Measurements from ENCODE around the gene INO80.

Gene INO80

GRCh38 chr15:41128174-41128902 is 12.3 kb upstream of the INO80 start:
- POLR2A ChIA-PET: interaction anchor here (0.6 kb wide), 1 partner anchor 46 kb away, joined by 3 read pairs; no protein-coding TSS in a partner anchor
- no peak for DNase-seq (ENCODE audit: low read depth, low spot score)
- CTCF ChIA-PET: no interaction called here
- H3K4me3 ChIP-seq (ENCODE audit: low read depth, low read length): no peak overlapping the region
- no peak for TF ChIP-seq CTCF (IDR thresholded peaks at IDR 0.05; ENCODE audit: insufficient read depth, low read length, missing control alignments)

DNA sequence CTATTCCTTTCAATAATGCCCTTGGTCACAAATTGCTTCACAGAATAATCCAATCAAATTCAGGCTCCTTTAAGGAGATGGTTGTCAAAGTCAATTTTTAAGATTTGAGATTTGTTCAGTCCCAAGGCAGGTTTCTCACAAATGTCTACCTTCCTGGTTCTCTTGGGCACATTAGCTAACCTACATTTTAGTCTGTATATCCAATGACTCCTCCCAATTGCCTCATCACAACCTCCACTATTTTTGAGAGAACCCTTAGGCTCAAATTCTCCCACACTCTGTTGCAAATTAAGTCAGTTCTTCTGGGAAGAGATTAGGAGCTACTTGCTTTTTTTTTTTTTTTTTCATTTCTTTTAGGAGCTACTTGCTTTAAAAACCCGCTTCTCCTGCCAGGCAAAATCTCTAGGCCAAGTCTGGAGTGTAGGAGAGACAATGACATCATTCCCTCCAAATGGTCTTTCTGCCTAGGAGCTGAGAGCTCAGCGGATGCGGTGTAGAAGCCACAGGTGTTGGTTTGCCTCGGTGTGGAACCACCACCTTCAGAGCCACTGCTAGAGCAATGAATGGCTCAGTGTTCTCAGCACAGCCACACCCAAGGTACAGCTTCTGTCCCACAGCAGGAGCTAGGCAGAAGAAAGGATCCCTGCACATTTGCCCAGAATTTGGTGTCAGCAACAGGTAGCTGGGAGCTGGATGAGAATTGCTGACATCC is 10.0 kb upstream of the INO80 start:
- ChIA-PET POLR2A (interaction anchor here (0.6 kb wide), 1 partner anchor 551 kb away, joined by 3 read pairs; no protein-coding TSS in a partner anchor), CTCF (no interaction called here)
- no peak for TF ChIP-seq CTCF (IDR thresholded peaks at IDR 0.05; ENCODE audit: insufficient read depth, low read length, missing control alignments)
- DNase-seq (ENCODE audit: low read depth, low spot score): no peak
- no peak overlapping the region for H3K4me3 ChIP-seq (ENCODE audit: low read depth, low read length)

DNA sequence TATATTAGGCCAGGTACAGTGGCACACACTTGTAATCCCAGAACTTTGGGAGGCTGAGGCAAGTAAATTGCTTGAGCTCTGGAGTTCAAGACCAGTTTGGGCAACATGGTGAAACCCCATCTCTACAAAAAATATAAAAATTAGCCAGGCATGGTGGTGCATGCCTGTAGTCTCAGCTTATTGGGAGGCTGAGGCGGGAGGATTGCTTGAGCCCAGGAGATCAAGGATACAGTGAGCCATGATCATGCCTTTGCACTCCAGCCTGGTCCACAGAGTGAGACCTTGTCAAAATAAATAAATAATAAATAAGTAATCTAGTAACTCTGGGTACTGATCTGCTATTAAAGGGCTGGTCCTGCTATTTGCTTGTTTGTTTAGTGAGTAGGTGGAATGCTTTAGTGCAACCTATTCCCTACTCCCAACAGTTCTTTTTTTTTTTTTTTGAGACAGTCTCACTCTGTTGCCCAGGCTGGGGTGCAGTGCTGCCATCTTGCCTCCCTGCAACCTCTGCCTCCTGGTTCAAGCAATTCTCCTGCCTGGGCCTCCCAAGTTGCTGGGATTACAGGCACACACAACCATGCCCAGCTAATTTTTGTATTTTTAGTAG is 9.1 kb upstream of the INO80 start:
- DNase-seq (ENCODE audit: low read depth, low spot score): no peak
- ChIA-PET POLR2A (no interaction called here), CTCF (no interaction called here)
- H3K4me3 ChIP-seq (ENCODE audit: low read depth, low read length): no peak overlapping the region
- no peak for TF ChIP-seq CTCF (IDR thresholded peaks at IDR 0.05; ENCODE audit: insufficient read depth, low read length, missing control alignments)

DNA sequence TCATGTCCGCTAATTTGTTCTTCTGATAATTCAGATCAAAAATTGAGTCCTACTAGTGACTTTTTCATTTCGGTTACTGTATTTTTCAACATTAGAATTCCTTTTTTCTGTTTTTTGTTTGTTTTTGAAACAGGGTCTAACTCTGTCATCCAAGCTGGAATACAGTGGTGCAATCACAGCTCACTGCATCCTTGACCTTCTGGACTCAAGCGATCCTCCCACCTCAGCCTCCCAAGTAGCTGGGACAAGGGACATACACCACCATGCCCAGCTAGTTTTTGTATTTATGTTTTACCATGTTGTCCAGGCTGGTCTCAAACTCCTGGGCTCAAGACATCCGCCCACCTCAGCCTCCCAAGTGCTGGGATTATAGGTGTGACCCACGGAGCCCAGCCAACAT is 8.0 kb upstream of the INO80 start:
- ChIA-PET CTCF (no interaction called here), POLR2A (no interaction called here)
- no peak overlapping the region for H3K4me3 ChIP-seq (ENCODE audit: low read depth, low read length)
- DNase-seq (ENCODE audit: low read depth, low spot score): no peak
- TF ChIP-seq CTCF (IDR thresholded peaks at IDR 0.05; ENCODE audit: insufficient read depth, low read length, missing control alignments): no peak

DNA sequence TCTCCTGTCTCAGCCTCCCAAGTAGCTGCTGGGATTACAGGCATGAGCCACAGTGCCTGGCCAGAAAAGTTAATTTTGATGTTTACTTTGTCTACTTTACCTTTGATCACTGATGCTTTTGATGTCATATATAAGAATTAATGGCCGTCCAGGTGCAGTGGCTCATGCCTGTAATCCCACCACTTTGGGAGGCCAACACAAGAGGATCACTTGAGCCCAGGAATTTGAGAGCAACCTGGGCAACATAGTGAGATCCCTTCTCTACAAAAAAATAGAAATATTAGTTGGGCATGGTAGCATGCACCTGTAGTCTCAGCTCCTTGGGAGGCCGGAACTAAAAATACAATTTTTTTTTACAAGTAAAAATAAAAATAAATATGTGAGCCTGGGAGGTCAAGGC is 6.8 kb upstream of the INO80 start:
- no peak for DNase-seq (ENCODE audit: low read depth, low spot score)
- no peak overlapping the region for H3K4me3 ChIP-seq (ENCODE audit: low read depth, low read length)
- CTCF ChIA-PET: no interaction called here
- TF ChIP-seq CTCF (IDR thresholded peaks at IDR 0.05; ENCODE audit: insufficient read depth, low read length, missing control alignments): no peak
- POLR2A ChIA-PET: no interaction called here

- no peak overlapping the region for H3K4me3 ChIP-seq (ENCODE audit: low read depth, low read length)
- no peak for TF ChIP-seq CTCF (IDR thresholded peaks at IDR 0.05; ENCODE audit: insufficient read depth, low read length, missing control alignments)
- POLR2A ChIA-PET: no interaction called here
- CTCF ChIA-PET: no interaction called here
- no peak for DNase-seq (ENCODE audit: low read depth, low spot score)
These were observed 5.9 kb upstream of the INO80 start for GRCh38 chr15:41121951-41122350.

All from AG04449 (cell line).